HG02943 (cell line): ENCODE results near the gene KIF2A.
A peak's percentile ranks its signal among the peaks of the same experiment; 100 is the strongest.

Experiments used
- ATAC-seq: cut with Tn5 transposase; IDR thresholded peaks from one replicate; pipeline ENCODE4 v1.9.1; 2021; ENCODE audit warnings: mild to moderate bottlenecking, low read depth, moderate library complexity; ENCODE audit not compliant: unreplicated experiment

The KIF2A gene

DNA sequence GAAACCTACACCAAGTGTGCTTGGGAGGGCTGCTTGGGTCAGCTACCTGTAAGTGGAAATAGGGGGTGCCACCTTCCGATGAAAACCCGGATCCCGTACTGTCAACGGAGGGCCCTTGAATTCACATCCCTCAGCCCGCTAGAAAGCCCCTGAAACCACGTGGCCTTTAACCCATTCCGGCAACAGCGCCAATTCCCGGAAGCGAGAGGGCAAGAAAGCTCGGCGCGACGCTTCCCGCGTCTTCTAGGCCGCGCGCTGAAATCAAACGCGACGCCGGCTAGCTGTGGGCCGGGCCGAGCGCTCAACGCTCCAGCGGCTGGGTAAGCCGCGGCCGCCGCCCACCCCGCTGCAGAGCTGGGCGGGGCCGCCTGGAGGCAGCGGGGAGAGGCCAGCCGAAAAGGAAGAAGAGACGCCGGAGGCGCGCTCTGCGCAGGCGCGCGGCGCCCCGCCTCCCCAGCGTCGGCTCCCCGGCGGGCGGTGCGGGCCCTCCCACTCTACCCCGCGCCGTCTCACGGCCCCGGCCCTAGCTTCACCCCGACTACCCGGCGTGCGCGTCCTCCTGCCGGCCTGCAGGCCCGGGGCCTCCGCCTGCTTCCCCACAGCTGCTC is at the start of gene KIF2A:
KIF2A (plus strand) TSS at position 492 of the 608 bp plus-strand sequence. CDS start 267 bp downstream, outside the sequence.
- ATAC-seq = peak; percentile 90

DNA sequence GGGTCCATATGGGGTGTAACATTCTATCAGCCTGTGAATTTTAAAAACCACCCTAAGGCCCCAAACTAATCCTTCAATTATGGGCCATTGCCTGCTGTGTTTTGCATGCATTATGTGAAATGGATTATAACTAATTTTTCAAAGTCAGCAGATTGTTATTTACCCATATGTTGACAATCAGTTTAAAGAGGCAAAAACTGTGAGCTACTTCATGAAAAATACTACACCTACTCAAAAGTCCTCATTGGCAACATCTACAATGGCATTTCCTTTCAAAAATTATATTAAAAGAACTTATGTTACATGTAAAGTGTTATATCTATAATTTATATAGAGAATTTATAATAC is 49.0 kb upstream of the KIF2A start:
- no peak for ATAC-seq

DNA sequence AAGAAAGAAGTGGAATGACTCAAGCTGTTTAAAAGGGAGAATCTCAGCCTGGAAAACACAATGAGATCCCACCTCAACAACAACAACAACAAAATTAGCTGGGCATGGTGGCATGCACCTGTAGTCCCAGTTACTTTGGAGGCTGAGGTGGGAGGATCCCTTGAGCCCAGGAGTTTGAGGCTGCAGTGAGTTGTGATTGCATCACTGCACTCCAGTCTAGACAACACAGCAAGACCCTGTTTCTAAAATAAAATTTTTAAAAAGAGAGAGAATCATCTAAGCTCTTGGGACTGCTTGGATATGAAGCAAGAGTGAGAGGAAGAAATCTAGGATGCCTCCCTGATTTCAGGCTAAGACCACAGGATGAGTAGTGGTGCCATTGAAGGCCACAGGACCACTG is 47.4 kb upstream of the KIF2A start:
- ATAC-seq = no peak

DNA sequence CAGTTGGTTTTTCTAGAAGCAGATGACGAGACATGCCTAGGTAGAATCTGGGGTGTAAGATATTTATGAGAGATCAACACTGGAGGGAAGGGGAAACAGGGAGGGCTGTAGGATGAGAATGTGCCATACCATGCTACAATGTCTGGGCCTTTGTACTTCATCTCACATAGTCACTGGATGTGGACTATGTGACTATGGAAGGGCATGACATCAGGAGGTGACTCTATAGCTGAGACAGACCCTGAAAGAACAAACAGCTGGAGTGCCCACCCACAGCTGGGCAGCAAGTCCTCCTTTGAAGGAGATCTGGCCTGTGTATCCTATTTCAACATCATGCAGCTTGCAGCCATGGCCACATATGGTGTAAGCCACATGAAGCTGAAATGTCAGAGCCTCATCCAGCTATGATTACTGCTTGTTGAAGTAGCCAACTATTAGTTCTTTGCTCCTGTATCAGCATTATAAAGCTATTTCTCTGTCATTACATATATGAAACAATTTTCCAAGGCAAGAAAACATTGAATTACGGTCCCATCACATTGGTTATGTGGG is 46.2 kb upstream of the KIF2A start:
- ATAC-seq = no peak

DNA sequence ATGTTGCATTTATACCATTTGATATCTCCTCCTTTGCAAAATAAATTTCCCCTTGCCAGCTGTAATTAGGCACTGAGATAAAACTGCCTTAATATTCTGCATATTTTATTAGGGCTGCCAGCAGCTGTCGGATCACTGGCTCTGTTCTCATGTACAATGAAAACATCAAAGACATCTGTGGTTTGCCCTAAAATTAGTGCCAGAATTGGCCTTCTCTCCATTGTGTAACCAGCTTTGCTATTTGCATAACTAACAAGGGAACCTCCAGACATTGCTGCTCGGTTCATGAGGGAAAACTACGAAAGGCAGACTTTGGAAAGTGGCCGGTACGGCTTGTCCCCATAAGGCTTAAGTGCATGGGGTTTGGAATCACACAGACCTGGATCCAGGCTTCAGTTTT is 45.5 kb upstream of the KIF2A start:
- ATAC-seq = no peak

DNA sequence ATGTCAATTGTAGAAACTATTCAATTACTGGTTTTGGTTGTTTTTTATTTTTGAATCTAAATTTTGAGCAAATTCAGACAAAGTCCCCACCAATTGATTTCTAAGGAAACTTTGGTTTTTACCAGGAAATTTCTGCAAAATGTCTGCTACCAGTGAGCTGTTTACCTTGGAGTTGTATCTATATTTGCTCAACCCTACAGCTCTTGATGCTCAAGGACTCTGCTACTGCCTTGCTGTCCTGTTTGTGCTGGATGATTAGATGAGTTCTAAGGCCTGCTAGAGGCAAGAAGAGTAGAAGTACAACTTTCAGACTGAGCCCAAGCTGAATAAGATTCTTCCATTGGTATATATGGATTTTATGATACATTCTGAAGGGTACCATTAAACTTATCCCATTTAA is 42.6 kb upstream of the KIF2A start:
- no peak for ATAC-seq

DNA sequence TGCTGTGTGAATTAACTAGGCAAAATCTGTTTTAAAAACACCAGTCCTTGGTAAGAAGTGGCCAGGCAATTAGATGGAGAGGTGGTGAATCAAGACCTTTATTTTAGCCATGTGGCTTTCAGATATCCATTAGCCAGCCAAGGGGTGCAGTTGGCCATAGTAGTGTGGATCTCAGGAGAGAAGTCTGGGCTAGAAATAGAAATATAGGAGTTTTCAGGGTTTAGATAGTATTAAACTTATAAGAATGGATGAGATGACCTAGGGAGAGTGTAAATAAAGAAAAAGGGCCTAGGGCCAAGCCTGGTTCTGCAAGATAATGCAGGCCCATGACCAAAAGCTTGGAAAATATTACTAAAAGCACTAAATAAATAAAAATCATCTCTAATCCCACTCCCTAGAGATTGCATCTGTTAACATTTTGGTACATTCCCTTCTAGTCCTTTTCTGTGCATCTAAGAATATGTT is 40.3 kb upstream of the KIF2A start:
- ATAC-seq = no peak

DNA sequence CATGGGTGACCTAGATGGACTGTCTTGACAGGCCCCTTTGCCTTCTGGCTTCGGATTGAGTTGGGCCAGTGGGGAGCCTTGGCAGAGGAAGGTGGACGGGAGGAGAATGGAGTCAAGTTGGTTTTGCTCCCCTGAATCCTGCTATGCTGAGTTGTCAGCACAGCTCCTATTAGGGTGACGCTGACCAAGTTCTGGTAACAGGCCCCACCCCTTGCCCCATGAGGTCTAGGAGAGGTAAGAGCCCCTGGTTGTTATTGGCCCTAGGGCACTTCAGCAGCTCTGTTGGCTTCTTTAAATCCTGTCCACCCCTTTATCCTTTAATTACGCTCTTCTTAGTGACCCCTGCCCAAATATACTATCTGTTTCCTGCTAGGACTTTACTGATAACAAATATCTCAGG is 39.4 kb upstream of the KIF2A start:
- no peak for ATAC-seq

DNA sequence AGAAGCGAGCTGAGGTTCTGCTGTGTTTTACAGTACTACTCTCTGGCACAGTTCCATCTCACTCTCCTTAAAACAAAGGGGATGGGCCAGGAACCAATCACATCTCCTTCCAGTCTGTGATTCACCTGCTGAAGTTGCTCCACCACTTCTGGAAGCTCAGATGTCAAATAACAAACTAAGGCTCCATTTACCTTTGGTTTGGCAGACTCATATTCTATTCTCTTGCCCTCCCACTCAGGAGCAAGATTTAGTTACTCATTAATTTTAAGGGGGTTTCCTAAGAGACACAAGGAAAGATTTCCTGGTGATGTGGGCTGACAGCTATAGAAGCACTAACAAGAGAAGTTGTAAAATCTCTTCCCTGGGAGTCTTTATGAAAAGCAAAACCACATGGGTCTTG is 37.8 kb upstream of the KIF2A start:
- no peak for ATAC-seq

DNA sequence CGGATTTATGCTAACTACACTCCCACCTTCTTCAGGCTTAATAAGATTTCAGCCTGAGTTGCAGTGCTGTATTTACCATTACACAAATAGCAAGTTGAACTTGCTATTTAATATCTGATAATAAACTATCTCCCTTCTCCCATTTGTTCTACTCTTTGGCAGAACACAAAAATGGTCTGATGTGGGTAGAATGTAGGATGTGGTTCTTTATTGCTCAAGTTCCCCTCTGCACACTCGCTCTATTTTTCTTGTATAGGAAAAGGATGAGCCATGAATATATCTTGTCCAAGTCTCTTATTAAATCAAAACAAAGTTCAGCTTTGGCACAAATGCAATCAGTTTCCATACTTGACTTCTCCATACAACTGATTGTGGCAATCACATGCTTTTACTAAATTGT is 37.2 kb upstream of the KIF2A start:
- ATAC-seq = no peak

DNA sequence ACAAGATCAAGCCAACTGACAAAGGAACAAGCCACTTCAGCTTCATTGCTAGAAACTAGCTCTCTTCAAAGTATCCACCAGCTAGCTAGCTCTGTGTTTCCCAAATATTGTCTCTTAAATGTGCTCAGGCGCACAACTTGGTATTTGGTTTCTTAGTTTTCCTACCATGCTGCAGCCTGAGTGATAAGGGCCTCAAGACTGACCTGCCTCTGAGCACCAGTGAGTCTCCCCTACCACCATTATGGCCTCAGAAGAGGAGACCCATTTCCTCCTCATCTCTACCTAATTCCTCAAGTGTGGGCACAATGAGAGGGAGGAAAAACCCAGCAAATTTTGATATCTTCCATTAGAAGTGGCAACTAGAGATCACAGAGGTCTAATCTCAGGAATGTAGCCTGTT is 34.6 kb upstream of the KIF2A start:
- no peak for ATAC-seq

DNA sequence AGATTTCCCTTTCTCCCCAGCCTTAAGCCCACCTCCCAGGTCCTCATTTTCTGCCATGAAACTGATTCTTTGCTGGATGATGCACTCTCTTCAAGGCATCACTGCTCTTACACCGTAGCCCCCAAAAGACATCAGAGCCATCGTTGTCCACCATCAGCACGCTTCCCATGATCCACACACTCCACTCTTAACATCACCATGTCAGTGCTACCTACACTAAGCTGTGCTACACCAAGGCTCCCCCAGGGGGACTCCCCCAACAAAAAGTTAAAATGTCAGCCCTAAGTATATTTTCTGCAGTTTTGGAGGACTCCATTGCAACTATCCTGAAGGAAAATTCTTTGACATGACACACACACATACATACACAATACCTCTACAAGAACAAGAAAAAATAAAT is 34.1 kb upstream of the KIF2A start:
- no peak for ATAC-seq

DNA sequence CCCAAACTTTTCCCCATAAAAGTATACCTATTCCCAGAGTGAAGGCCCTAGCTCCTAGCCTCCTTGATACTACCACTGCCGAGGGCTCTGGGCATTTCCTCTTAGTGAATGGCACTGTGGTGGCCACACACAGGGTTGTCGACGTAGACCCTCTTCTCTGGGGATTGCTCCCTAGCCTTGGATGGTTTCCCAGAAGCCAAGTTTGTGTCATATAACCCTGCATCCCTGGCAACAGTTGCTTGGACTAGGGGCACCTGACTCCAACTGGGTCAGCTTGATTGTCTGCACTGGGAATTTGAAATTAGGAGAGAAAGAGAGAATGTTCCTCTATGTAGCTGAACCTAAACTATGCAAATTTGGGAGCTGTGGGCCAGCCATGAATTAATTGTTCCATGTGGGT is 32.3 kb upstream of the KIF2A start:
- no peak for ATAC-seq

DNA sequence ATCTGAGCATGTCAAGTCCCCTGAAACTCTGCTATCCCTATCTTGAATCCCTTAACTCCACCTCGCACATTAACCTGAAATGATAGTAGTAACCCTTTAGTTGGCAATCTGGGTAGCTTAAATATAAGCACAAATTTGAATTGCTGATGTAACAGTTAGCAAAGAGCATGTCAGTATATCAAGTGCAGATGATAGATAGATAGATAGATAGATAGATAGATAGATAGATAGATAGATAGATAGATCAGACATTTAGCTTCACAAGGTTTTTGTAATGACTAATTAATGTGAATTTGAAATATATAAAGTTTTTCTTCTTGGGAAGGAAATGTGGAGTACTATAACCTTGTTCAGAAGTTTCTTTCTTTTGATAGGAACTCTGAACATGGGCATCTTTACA is 30.4 kb upstream of the KIF2A start:
- ATAC-seq = no peak

DNA sequence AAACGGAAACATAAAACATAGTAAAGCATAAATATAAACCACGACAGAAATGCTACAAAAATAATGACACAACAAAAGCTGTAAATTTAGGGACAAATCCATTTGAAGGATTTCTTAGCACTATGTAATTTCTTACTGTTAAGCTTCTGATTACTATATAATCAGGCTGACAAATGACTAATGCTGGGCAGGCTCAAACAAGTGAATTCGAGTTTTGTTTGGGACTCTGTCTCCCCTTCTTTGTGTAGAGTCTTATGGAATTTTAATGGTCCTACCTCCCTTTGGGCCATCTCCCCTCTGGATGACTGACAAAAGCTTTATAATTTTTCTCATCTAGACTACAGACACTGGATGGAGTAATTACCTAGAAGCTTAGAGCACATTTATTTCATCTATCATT is 24.6 kb upstream of the KIF2A start:
- ATAC-seq = no peak

DNA sequence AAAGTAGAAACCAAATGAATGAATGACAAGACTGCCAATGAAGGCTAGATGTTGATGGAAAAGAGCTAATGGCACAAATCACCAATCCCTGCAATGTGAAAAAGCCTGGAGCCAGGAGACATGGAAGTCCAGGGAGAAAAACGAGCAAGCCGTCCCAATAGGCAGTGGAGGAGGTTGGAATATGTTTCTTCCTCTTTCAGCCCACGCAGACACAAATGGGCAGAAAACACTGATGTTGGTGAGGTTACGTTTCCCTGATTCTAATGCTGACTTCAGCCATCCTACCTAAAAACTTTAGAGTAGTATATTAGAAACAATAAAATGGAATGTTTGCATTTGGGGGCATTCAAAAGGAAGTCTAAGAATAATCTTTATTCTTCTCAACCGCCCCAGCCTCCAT is 23.9 kb upstream of the KIF2A start:
- no peak for ATAC-seq

DNA sequence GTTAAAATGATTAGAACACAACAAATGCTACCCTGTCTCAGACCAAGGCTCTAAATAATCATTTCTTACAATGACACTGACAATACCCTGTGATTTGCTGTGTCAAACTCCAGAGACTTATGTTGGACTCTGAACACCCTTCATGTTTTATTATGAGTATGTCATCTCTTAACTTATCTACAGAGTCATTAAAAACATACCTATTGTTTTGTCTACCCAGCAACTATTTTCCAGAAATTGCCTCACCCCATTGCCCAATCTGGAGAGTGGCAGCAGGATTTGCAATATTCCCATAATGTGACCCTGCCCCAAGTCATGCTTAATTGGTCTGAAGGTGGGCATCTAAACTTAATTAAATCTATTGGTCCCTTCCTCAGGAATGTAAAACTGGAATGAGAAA is 23.0 kb upstream of the KIF2A start:
- ATAC-seq = no peak

DNA sequence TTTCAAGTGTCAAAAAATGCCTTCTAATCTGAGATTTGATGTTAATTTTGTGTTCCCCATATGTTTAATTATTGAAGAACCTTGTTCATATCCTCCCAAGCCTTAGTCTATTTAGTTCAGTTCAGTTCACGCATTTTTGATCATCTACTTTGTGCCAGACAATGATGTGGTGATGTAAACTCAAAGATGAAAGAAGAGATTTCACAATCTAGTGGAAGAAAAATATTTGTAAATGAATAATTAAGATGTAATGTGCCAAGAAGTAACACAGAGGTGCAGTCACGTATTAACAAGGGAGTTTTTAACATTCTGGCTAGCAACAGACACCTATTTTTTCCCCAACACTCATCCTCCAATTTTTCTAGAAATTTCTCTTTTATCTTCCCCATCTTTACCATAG is 22.1 kb upstream of the KIF2A start:
- no peak for ATAC-seq

DNA sequence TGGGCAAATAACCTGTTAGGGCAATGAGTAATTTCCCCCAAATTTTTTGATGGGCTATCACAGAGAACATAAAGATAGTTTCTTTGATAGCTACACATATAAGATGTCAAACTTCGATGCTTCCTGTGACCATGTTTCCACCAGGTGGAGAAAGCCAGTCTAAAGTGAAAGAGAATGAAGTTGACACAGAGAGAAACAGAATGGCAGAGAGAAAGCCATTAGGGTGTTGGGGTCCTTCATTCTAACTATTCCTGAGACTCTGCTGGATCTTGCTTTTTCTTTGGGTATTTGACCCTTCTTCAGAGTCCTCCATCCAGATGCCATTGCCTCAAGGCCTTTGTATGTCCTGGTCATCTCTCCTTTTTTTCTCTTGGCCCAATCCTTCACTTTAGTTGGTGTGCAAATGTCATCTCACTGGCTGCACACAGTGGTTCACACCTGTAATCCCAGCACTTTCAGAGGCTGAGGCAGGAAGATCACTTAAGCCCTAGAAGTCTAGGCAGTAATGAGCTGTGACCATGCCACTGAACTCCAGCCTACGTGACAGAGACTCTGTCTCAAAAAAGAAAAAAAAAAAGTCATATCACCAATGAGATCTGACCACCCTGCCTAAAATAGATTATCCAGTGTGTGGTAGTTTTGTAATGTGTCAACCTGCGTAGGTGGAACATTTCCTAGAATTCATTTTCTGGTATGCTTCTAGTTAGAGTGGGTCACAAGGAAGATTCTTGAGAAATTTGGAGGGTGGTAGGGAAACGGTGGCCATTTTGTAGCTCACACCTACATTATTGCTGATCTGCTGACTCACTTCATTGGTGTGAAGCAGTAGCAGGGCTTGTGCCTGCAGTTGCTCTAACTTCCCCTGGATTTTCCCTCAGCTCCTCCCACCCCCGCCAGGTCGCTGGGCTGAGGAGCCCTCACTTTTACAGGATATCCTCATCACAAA is 20.8 kb upstream of the KIF2A start:
- ATAC-seq = no peak

DNA sequence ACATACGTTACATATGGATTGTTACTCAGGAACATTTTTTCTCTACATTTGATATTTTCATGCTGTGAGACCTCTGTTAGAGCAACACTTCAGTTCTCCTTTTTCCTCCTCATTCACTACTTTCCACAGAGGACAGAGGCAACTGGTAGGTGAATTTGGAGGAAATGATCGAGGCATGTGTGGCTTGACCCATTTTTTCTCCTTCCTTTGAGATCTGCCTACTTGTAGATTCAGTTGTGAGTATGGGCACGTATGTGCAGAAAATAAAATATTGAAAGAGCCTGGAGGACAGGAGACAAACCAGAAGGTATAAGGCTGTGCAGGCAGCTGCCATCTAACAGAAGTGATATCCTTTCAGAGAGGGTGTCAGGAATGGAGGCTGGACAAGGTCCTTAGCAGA is 19.2 kb upstream of the KIF2A start:
- no peak for ATAC-seq

DNA sequence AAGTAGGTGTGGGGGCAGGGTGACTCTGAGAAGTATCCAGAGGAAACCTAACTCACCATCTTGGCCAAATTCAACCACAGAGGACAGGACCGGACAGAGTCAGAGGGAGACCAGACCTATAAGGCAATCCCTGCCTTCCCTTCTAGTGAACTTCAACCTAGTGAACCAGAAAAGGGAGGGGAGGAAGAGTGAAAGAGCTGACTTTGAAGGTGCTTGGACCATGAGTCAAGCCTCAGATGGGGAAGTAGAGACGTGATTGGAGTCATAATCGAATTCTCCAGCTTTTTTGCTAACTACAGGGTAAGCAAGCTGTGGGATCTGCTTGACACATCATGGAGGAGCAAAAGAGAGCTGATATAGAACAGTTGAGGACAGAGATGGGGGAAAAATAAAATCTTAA is 18.8 kb upstream of the KIF2A start:
- no peak for ATAC-seq

DNA sequence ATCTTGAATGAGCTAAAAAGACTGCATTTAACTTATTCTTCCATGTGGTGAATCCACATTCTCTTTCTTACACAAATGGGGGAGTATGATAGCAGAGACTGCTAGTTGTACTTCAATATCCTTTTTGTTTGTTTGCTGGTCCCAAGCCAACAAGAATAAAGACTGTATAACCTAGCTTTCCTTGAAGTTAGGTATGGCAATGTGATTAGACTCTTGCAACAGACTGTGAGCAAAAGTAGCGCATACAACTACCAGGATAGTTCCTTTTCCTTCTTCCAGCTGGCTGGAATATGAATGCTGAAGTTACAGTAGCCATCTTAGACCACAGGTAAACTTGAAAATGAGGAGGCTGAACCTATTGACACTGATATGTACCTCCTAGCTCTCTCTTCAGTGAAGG is 17.9 kb upstream of the KIF2A start:
- no peak for ATAC-seq
